ENCODE measurements around the gene DCAF17. TPM values are rescaled to one million over a fixed set of nuclear protein-coding genes. Genes with fewer than 3 reads are reported as not detected.

The DCAF17 gene
- total RNA-seq, 1 donor from 2014 or later: 23.1 TPM

DNA sequence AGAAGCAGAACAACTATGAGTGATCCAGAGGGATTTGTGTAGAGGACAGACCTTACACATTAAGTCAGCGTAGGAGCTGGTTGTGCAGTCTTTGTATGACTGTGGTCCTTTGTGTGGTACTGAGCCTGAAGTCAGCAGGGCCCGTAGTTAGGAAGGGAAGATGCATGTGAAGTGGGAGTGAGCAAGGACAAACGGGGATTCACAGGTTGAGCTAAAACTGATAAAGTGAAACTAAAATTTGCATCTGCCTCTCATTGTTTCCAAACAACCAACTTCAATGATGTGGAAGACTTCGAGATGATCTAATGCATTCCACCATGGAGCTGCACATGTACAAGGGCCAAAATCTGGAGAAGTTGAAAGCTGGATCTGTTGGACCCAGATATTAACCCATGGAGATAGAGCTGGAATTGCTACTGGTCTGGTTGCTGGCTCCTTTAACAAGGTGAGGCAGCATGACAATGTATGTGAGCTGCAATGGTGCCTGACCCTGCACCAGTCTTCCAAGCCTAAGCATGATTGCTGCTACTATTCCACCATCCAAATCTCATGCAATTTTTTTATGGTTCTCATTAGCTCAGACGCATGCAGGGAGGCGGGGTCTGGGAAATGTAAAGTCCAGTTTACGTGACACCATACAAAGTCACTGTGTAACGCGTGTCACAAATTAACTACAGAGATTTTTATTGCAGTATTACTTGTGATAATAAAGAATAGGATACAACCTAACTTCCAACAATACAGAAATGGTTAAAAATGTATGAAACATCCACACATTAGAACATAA is 76.1 kb downstream of the DCAF17 start:
- no peak overlapping the region for H3K27ac Mint-ChIP-seq
- H3K4me3 Mint-ChIP-seq: no peak overlapping the region

DNA sequence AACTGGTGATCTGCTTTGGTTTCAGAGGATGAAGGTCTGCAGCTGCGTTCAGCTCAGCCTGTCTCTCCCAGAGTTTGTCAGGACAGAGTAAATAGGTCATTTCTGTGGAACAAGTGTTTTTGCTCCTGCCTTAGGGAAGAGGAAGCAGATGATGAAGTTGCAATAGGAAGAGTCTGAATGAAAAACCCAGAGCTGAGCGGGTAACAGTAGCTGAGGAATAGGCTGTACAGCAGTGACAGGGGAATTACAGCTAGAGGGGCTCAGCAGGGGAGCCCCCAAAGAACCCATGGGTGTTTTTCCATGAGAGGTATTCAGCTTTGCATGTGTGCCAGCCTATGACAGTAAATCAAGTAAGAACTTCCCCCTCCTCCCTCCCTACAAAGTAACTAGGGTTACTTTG is 78.0 kb downstream of the DCAF17 start:
- Mint-ChIP-seq H3K4me3 (no peak overlapping the region), H3K27ac (no peak overlapping the region), H3K4me1 (peaks cover 7% of the 10 kb centered on the region), H3K36me3 (no peaks in the 10 kb centered on the region), H3K9me3 (peaks cover 5% of the 10 kb centered on the region), H3K27me3 (ENCODE audit: low read depth) (peaks cover 14% of the 10 kb centered on the region)
- no peak for DNase-seq (ENCODE audit: low spot score in 2 of 2, unreplicated experiment in 2 of 2)
- TF ChIP-seq CTCF (IDR thresholded peaks at IDR 0.05; ENCODE audit: unreplicated experiment): no peak

More for the DNA sequence above, 76.1 kb downstream of the DCAF17 start:
- no peak for TF ChIP-seq CTCF (IDR thresholded peaks at IDR 0.05; ENCODE audit: unreplicated experiment)
- no peak for DNase-seq (ENCODE audit: low spot score in 2 of 2, unreplicated experiment in 2 of 2)
- Mint-ChIP-seq H3K27me3 (ENCODE audit: low read depth) (peaks cover under 1% of the 10 kb centered on the region), H3K4me1 (peaks cover 7% of the 10 kb centered on the region), H3K9me3 (peaks cover 5% of the 10 kb centered on the region), H3K36me3 (no peaks in the 10 kb centered on the region)

DNA sequence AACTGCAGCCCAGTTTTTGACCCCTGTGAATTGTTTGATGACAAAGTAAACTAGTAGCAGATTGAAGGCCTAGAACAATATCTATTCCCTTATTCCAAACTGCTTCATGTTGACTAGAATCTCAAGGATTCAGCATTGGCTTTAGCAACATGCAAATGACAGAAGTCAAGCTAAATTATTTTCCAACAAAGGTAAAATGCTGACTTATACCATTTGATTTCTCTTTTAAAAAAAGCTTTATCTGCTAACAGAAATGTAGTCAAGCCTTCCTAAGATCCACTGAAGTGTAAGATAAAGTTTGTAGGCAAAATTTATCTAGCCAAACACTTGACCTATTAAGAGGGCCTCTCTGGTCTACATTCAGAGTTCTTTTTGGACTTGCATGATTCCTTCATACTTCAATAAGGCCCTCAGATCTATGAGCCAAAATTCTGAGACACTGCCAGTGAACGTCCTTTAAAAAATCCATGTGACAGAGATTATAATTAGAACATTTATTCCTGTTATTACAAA is 78.7 kb downstream of the DCAF17 start:
- Mint-ChIP-seq H3K36me3 (no peaks in the 10 kb centered on the region), H3K4me1 (peaks cover 7% of the 10 kb centered on the region), H3K27me3 (ENCODE audit: low read depth) (peaks cover 14% of the 10 kb centered on the region), H3K9me3 (peaks cover 5% of the 10 kb centered on the region), H3K4me3 (no peak overlapping the region), H3K27ac (no peak overlapping the region)
- TF ChIP-seq CTCF (IDR thresholded peaks at IDR 0.05; ENCODE audit: unreplicated experiment): no peak
- DNase-seq (ENCODE audit: low spot score in 2 of 2, unreplicated experiment in 2 of 2): no peak

GRCh38 chr2:171513719-171514160 is 79.7 kb downstream of the DCAF17 start:
- Mint-ChIP-seq H3K9me3 (peaks cover 5% of the 10 kb centered on the region), H3K36me3 (no peaks in the 10 kb centered on the region), H3K4me1 (peaks cover 7% of the 10 kb centered on the region), H3K4me3 (no peak overlapping the region), H3K27ac (no peak overlapping the region), H3K27me3 (ENCODE audit: low read depth) (peaks cover 19% of the 10 kb centered on the region)
- no peak for DNase-seq (ENCODE audit: low spot score in 2 of 2, unreplicated experiment in 2 of 2)
- no peak for TF ChIP-seq CTCF (IDR thresholded peaks at IDR 0.05; ENCODE audit: unreplicated experiment)

DNA sequence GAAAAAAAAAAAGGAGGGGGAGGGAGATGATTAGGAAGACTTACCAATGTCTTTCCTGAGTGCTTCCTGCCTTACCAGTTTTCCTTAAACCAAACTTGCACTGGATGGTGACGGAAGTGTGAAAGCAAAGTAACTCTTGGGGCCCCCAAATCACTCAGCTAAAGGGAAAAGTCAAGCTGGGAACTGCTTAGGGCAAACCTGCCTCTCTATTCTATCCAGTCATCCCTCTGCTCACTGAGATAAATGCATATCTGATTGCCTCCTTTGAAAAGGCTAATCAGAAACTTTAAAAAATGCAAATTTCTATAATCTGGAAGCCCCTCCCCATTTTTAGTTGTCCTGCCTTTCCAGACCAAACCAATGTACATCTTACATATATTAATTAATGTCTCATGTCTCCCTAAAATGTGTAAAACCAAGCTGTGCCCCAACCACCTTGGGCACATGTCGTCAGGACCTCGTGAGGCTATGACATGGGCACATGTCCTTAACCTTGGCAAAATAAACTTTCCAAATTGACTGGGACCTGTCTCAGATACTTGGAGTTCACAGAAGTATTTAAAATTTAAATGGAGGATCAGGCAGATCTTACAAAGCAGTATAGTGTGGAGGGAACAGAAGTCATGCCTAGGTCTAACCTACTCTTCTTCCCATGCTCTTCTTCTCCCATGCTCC is 81.0 kb downstream of the DCAF17 start:
- Mint-ChIP-seq H3K9me3 (peaks cover 5% of the 10 kb centered on the region), H3K4me3 (no peak overlapping the region), H3K4me1 (peaks cover 7% of the 10 kb centered on the region), H3K27me3 (ENCODE audit: low read depth) (peaks cover 32% of the 10 kb centered on the region), H3K36me3 (no peaks in the 10 kb centered on the region), H3K27ac (no peak overlapping the region)
- TF ChIP-seq CTCF (IDR thresholded peaks at IDR 0.05; ENCODE audit: unreplicated experiment): no peak
- no peak for DNase-seq (ENCODE audit: low spot score in 2 of 2, unreplicated experiment in 2 of 2)
